Stimulated activated effector memory CD8-positive, alpha-beta T cell treated with anti-CD3 and anti-CD28 coated beads, Interleukin-12 subunit alpha, Interleukin-12 subunit beta, amount 100 ng/mL, for 72 hours (primary cell): ENCODE data around the gene GSPT1.
"Not testable (repeated sequence)": the region's sequence is repeated elsewhere in the genome, so short reads cannot be mapped to it uniquely, and the experiment has no call there.

ENCODE experiments used
- ATAC-seq: fragments of 150-1000 bp; cut with Tn5 transposase; 2 replicates; pipeline ENCODE4 v1.10.0; 2021
- DNase-seq, 2 donors: peaks; one replicate each; pipeline ENCODE4 v3.0.0; 2021 to 2022; ENCODE audit warnings: low spot score in 2 of 2
- H3K27ac Mint-ChIP-seq: one replicate; pipeline ENCODE4 v1.8.0; 2022; ENCODE audit warnings: mild to moderate bottlenecking, mixed read lengths
- H3K36me3 Mint-ChIP-seq: one replicate; pipeline ENCODE4 v1.8.0; 2022; ENCODE audit warnings: mild to moderate bottlenecking, mixed read lengths
- H3K4me1 Mint-ChIP-seq: one replicate; pipeline ENCODE4 v1.8.0; 2022; ENCODE audit warnings: mixed read lengths
- H3K4me3 Mint-ChIP-seq: one replicate; pipeline ENCODE4 v1.8.0; 2022; ENCODE audit warnings: mild to moderate bottlenecking, mixed read lengths
- H3K9me3 Mint-ChIP-seq: one replicate; pipeline ENCODE4 v1.8.0; 2022; ENCODE audit warnings: mixed read lengths

Gene GSPT1

DNA sequence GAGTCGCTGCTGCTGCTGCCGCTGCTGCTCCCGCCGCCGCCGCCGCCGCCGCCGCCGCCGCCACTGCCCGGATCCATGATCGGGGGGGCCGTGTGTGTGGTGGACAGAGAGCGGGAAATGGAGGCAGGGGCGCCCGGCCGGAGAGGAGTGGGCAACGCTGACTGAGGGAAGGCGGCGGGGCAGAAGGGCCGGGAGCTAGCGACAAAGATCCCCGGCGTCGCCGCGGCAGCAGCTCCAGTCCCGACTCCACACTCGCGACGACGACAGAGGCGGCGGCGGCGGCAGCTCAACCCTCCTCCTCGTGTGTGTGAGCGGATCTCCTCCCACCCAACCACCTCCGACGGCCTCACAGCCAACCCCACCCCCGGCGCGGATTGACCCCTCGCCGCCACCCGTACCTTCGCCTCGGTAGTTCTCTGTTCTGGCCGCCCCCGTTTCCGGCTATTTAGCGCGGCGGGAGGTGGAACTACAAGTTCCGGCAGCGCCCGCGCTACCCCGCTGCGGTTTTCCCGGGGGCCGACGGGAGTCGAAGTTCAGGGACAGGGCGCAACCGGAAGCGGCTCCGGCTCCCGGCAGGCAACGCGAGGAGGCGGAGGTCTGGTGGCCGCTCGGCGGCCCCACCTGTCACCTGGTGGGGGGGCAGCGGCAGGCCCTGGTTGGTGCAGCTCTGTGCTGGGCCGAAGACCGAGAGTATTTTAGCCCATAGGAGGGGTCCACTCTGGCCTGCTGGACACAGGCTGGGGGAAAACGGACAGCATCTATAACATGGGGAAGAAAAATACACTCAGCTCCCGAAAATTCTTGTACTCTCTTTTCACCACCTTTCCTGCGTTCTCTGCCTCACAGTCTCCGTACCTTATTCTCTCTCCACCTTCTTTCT lies at the start of gene GSPT1:
Gene GSPT1, minus strand, starts transcription at position 313 of the 880 bp plus-strand sequence. Its CDS starts 236 bp downstream, at position 77.
- Mint-ChIP-seq H3K9me3 (no peaks in the 10 kb centered on the region), H3K36me3 (peaks cover 45% of the 10 kb centered on the region), H3K4me1 (peaks cover 33% of the 10 kb centered on the region), H3K4me3 (peak within 1 kb of the TSS; percentile 84), H3K27ac (peak within 1 kb of the TSS; percentile 91)
- DNase-seq (peak; percentile 96 to 99), ATAC-seq (peak; percentile 95)

DNA sequence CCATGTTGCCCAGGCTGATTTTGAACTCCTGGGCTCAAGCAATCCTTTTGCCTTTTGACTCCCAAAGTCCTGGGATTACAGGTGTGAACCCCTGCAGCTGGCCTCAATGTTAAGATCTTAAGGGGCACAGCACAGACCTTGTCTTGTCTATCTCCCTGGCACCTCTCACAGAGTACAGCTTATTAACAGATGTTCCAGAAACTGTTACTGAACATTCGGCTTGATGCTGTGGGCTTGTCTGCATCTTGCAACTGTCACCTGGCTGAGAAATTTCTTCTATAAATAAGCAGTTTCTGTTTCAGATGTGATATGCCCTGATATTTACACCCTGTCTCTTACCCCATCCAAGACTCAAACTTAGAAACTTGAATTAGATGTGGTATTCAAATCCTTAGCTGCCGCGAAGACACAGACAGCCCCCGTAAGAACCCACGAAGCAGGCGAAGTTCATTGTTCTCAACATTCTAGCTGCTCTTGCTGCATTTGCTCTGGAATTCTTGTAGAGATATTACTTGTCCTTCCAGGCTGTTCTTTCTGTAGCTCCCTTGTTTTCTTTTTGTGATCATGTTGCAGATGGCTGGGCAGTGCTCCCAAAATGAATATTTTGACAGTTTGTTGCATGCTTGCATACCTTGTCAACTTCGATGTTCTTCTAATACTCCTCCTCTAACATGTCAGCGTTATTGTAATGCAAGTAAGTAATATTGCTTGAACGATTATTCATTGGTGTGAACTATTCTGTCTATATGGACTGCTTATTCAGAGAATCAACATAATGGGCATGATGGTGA lies 49.2 kb upstream of the GSPT1 start, which contains the start of gene TNFRSF17:
Gene TNFRSF17, plus strand, starts transcription at position 450 of the 791 bp plus-strand sequence. Its CDS starts 115 bp downstream, at position 565.
- no peak for DNase-seq
- no peaks in the 10 kb centered on the region for H3K36me3 Mint-ChIP-seq

GRCh38 chr16:11963706-11964105 lies 48.0 kb upstream of the GSPT1 start:
- Mint-ChIP-seq H3K27ac (no peak overlapping the region), H3K36me3 (no peaks in the 10 kb centered on the region), H3K4me3 (no peak overlapping the region), H3K9me3 (no peaks in the 10 kb centered on the region), H3K4me1 (no peaks in the 10 kb centered on the region)
- DNase-seq (no peak), ATAC-seq (no peak)

More for the DNA sequence above, 49.2 kb upstream of the GSPT1 start, which contains the start of gene TNFRSF17:
- Mint-ChIP-seq H3K4me3 (no peak within 1 kb of the TSS), H3K27ac (no peak within 1 kb of the TSS), H3K9me3 (no peaks in the 10 kb centered on the region), H3K4me1 (no peaks in the 10 kb centered on the region)
- no peak for ATAC-seq

DNA sequence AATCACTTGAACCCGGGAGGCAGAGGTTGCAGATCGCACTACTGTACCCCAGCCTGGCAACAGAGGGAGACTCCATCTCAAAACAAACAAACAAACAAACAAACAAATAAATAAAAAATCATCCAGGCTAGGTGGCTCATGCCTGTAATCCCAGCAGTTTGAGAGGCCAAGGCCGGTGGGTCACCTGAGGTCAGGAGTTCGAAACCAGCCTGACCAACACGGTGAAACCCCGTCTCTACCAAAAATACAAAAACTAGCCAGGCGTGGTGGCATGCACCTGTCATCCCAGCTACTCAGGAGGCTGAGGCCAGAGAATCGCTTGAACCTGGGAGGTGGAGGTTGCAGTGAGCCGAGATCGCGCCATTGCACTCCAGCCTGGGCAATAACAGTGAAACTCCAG lies 47.2 kb upstream of the GSPT1 start:
- H3K4me3 Mint-ChIP-seq, H3K9me3 Mint-ChIP-seq, DNase-seq, ATAC-seq, H3K36me3 Mint-ChIP-seq, H3K4me1 Mint-ChIP-seq, H3K27ac Mint-ChIP-seq: not testable (repeated sequence)

GRCh38 chr16:11962457-11962856 lies 46.7 kb upstream of the GSPT1 start:
- not testable (repeated sequence) for DNase-seq, H3K9me3 Mint-ChIP-seq, H3K4me3 Mint-ChIP-seq, H3K36me3 Mint-ChIP-seq, H3K4me1 Mint-ChIP-seq, ATAC-seq, H3K27ac Mint-ChIP-seq

DNA sequence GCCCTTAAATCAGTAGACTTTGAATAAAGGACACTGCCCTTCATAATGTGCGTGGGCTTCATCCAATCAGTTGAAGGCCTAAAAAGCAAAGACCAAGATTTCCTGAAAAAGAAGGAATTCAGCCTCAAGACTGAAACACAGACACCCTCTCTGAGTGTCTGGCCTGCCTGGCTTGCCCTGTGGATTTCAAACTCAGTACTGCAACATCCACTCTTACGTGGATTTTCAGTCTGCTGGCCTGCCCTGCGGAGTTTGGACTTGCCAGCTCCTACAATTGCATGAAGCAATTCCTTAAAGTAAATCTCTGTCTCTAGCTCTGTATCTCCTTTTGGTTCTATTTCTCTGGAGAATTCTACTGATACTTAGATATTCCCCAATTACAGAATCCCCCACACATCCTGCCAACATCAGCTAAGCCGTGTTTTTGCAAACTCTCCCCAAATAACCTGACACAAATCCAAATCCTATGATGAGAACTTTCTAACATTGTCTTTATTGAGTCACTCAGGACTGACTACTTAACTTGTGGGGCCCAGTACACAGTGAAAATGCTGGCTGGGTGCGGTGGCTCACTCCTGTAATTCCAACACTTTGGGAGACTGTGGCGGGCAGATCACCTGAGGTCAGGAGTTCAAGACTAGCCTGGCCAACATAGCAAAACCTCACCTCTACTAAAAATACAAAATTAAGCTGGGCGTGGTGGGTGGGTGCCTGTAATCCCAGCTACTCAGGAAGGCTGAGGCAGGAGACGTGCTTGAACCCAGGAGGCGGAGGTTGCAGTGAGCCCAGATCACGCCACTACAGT lies 42.0 kb upstream of the GSPT1 start:
- Mint-ChIP-seq H3K4me1 (no peaks in the 10 kb centered on the region), H3K9me3 (no peaks in the 10 kb centered on the region), H3K36me3 (no peaks in the 10 kb centered on the region), H3K4me3 (no peak overlapping the region), H3K27ac (no peak overlapping the region)
- DNase-seq (no peak), ATAC-seq (no peak)

DNA sequence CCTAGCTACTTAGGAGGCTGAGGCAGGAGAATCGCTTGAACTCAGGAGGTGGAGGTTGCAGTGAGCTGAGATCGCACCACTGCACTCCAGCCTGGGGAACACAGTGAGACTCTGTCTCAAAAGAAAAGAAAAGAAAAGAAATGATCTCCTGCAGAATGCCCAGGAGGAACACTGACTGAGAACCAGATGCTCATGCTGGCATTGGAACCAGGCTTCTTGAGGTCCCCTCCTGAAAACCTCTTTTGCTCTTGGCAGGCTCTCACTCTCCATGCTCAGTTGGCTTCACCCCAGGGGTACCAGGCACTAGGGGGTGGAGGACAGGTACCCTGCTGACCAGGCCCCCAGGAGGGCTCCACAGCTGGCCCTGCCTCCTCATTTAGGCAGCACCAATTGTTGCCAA lies 40.8 kb upstream of the GSPT1 start:
- Mint-ChIP-seq H3K4me1 (no peaks in the 10 kb centered on the region), H3K36me3 (no peaks in the 10 kb centered on the region), H3K27ac (no peak overlapping the region), H3K4me3 (no peak overlapping the region), H3K9me3 (no peaks in the 10 kb centered on the region)
- no peak for DNase-seq
- no peak for ATAC-seq

DNA sequence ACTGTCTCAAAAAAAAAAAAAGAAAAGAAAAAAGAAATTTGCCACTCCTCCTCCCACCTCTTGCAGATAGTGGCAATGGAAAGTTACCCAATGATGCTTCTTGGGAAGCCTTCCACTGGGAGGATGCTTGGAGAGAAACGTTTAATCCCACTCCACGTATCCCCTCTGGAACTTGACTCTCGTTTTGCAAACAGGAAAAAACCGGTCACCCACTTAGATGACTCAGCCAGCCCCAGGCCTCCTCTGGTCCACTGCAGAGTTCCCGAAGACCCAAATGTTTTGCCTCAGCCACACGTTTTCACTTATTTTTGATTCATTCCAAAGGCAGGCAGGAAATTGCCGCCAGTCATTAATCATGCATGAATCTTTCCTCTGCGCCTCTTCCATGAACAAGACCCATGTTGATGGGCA lies 40.0 kb upstream of the GSPT1 start:
- Mint-ChIP-seq H3K9me3 (no peaks in the 10 kb centered on the region), H3K27ac (no peak overlapping the region), H3K4me3 (no peak overlapping the region), H3K4me1 (no peaks in the 10 kb centered on the region), H3K36me3 (no peaks in the 10 kb centered on the region)
- ATAC-seq (no peak), DNase-seq (no peak)

DNA sequence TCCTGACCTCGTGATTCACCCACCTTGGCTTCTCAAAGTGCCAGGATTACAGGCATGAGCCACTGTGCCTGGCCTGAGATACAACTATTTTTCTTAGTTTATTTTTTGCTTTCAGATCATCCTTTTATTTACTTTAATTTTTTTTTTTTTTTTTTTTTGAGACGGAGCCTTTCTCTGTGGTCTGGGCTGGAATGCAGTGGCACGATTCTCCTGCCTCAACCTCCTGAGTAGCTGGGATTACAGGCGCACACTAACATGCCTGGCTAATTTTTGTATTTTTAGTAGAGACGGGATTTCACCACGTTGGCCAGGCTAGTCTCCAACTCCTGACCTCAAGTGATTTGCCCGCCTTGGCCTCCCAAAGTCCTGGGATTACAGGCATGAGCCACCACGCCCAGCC lies 37.8 kb upstream of the GSPT1 start:
- DNase-seq, H3K9me3 Mint-ChIP-seq, H3K4me3 Mint-ChIP-seq, ATAC-seq, H3K27ac Mint-ChIP-seq, H3K4me1 Mint-ChIP-seq, H3K36me3 Mint-ChIP-seq: not testable (repeated sequence)

DNA sequence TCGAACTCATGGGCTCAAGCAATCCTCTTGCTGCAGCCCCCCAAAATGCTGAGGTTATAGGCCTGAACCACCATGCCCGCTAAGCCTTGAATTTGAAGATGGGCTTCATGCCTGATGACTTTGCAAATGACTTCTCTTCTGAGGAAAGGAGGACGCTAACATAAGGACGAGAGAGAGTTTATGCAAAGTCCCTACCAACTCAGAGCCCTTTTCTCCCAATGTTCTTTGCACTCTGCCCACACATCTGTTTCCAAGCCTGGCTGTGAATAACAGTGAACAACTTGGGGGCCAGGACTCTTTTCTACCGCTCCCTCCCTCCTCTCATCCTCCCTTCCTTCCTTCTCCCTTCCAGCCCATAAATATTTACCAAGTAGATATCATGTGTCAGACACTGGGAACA lies 34.6 kb upstream of the GSPT1 start:
- Mint-ChIP-seq H3K36me3 (no peaks in the 10 kb centered on the region), H3K4me3 (no peak overlapping the region), H3K27ac (no peak overlapping the region), H3K4me1 (no peaks in the 10 kb centered on the region), H3K9me3 (no peaks in the 10 kb centered on the region)
- DNase-seq: no peak
- no peak for ATAC-seq

DNA sequence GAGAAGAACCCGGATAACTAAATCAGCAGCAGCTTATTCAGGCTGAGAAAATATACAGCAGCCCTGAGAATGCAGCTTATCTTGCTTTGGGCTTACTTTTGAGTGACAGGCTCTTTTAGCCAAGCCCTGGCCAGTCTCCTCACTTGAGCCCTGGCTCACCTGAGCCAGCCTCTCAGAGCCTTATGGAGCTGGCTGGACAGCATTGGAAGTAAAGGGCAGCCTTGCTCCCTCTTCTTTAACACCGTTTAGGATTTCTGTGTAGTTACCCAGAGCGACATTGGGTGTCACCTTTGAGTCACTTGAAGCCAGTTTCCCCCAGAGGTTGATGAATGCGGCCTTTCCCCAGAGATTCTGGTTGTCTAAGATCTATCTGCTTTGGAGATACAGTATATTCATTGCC lies 33.8 kb upstream of the GSPT1 start:
- no peak for DNase-seq
- peak; percentile 34 for ATAC-seq

DNA sequence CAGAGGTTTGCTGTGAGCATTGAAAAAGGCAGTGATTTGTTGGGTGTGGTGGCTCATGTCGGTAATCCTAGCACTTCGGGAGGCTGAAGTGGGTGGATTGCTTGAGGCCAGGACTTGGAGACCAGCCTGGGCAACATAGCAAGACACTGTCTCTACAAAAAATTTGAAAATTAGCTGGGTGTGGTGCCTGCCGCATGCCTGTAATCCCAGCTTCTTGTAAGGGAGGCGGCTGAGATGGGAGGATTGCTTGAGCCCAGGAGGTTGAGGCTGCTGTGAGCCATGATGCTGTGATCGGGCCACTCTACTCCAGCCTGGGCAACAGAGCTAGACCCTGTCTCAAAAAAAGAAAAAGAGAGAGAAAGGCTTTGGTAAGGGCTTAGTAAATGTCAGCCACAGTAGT lies 33.1 kb upstream of the GSPT1 start:
- Mint-ChIP-seq H3K4me3 (no peak overlapping the region), H3K27ac (no peak overlapping the region)
- no peak for ATAC-seq

More for the DNA sequence above, 33.8 kb upstream of the GSPT1 start:
- no peaks in the 10 kb centered on the region for H3K9me3 Mint-ChIP-seq
- H3K4me1 Mint-ChIP-seq: no peaks in the 10 kb centered on the region
- no peak overlapping the region for H3K4me3 Mint-ChIP-seq
- no peak overlapping the region for H3K27ac Mint-ChIP-seq
- H3K36me3 Mint-ChIP-seq: no peaks in the 10 kb centered on the region

GRCh38 chr16:11946433-11946832 lies 30.7 kb upstream of the GSPT1 start:
- no peak for ATAC-seq
- no peaks in the 10 kb centered on the region for H3K9me3 Mint-ChIP-seq
- H3K36me3 Mint-ChIP-seq: no peaks in the 10 kb centered on the region
- DNase-seq: no peak
- no peaks in the 10 kb centered on the region for H3K4me1 Mint-ChIP-seq
- no peak overlapping the region for H3K4me3 Mint-ChIP-seq
- H3K27ac Mint-ChIP-seq: no peak overlapping the region

More for the DNA sequence above, 33.1 kb upstream of the GSPT1 start:
- no peak for DNase-seq
- Mint-ChIP-seq H3K9me3 (no peaks in the 10 kb centered on the region), H3K36me3 (no peaks in the 10 kb centered on the region), H3K4me1 (no peaks in the 10 kb centered on the region)

GRCh38 chr16:11941945-11942344 lies 26.2 kb upstream of the GSPT1 start, which contains the start of gene NPIPB2:
TSS of gene NPIPB2 (minus strand) at chr16:11942045. CDS start at chr16:11942045, 0 bp downstream.
- not testable (repeated sequence) for H3K9me3 Mint-ChIP-seq, H3K36me3 Mint-ChIP-seq, H3K27ac Mint-ChIP-seq, H3K4me1 Mint-ChIP-seq, DNase-seq, ATAC-seq, H3K4me3 Mint-ChIP-seq

GRCh38 chr16:11927350-11927749 lies 11.6 kb upstream of the GSPT1 start:
- DNase-seq, H3K4me3 Mint-ChIP-seq, H3K27ac Mint-ChIP-seq, ATAC-seq, H3K36me3 Mint-ChIP-seq, H3K9me3 Mint-ChIP-seq, H3K4me1 Mint-ChIP-seq: not testable (repeated sequence)
